ENCODE data around the gene UBA5.

UBA5 gene

DNA sequence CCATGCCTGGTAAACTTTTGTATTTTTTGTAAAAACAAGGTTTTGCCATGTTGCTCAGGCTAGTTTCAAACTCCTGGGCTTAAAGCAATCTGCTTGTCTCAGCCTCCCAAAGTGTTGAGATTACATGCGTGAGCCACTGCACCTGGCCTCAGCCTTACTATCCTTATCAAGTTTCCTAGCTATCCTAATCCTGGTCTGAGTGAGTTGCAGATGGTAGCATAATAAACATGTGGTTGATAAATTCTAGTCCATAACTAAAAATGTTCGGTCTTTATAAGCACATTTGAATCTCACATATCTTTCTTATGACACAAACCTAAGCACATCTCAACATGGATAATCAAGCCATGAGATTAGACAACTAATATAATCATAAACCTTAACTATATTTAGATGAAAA lies 43.6 kb downstream of the UBA5 start:
- DNase-seq (ENCODE audit: low read depth) = no peak
- no peak for TF ChIP-seq CTCF (IDR thresholded peaks at IDR 0.05; ENCODE audit: insufficient read depth, low read depth, low read length, missing control alignments)
- no peak overlapping the region for H3K4me3 ChIP-seq (ENCODE audit: low read depth, low read length)

DNA sequence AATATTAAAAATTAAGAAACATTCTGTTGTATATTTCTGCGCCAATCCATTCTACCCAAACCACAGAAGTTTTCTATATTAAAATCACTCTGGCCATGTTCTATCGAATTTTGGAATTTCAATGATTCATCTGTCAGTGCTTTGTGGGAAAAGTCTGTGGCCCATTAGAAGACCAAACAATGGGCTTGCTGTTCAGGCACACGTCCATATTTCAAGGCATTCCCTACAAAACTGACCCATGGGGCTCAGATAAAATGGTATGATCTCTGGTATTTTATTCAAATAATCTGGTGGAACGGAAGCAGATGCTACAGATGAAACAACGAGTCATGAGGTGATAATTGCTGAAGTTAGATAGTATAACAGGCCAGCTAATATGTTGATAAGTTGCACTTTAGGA lies 49.6 kb downstream of the UBA5 start:
- H3K4me3 ChIP-seq (ENCODE audit: low read depth, low read length) = no peak overlapping the region
- TF ChIP-seq CTCF (IDR thresholded peaks at IDR 0.05; ENCODE audit: insufficient read depth, low read depth, low read length, missing control alignments) = no peak
- DNase-seq (ENCODE audit: low read depth) = no peak

DNA sequence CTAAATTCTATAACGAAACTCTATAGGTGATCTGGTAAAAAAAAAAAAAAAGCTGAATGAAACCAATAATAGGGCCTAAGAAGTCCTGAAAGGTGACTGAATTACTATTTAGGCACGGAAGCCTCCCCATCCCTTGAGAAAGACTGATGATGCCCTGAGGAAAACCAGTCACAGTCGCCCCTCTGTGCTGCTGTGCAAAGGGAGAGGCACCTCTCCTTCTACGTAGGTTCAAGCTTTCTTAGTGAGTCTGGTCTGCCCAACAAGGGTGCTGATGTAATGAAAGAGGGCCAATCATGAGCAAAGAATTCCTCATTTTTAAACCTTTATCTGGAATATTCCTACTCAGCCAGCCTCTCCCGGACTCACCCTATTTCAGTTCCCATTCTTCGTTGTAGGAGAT lies 50.2 kb downstream of the UBA5 start:
- no peak overlapping the region for H3K4me3 ChIP-seq (ENCODE audit: low read depth, low read length)
- no peak for TF ChIP-seq CTCF (IDR thresholded peaks at IDR 0.05; ENCODE audit: insufficient read depth, low read depth, low read length, missing control alignments)
- no peak for DNase-seq (ENCODE audit: low read depth)

GRCh38 chr3:132713977-132714727 lies 54.0 kb downstream of the UBA5 start:
- DNase-seq (ENCODE audit: low read depth) = no peak
- no peak overlapping the region for H3K4me3 ChIP-seq (ENCODE audit: low read depth, low read length)

GRCh38 chr3:132716372-132716771 lies 56.2 kb downstream of the UBA5 start:
- DNase-seq (ENCODE audit: low read depth) = no peak
- no peak for TF ChIP-seq CTCF (IDR thresholded peaks at IDR 0.05; ENCODE audit: insufficient read depth, low read depth, low read length, missing control alignments)
- H3K4me3 ChIP-seq (ENCODE audit: low read depth, low read length) = no peak overlapping the region

More at GRCh38 chr3:132713977-132714727, 54.0 kb downstream of the UBA5 start:
- TF ChIP-seq CTCF (IDR thresholded peaks at IDR 0.05; ENCODE audit: insufficient read depth, low read depth, low read length, missing control alignments) = no peak

DNA sequence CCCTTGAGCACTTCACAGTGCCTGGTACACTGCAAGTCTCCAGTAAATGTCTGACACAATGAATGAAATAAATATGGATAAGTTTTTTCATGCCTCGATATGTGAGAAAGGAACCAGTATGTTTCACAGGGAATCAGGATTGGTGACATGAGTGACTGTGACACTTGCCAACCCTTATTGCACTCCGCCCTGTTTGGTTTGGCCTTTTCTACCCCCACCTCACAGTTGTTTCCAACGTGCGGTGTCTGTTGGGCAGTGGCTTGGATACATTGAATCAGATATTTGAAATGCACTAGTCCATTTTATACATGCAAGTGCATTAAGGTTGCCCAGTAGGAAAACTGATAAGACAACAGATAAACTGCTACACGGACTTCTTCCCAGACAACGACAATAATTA lies 60.1 kb downstream of the UBA5 start:
- H3K4me3 ChIP-seq (ENCODE audit: low read depth, low read length) = no peak overlapping the region
- no peak for TF ChIP-seq CTCF (IDR thresholded peaks at IDR 0.05; ENCODE audit: insufficient read depth, low read depth, low read length, missing control alignments)
- DNase-seq (ENCODE audit: low read depth) = no peak

Data from GM12865 (cell line).